Adrenal gland (tissue), 12 donors: ENCODE results near the gene B3GALT6. TPM values are rescaled to one million over a fixed set of nuclear protein-coding genes. Genes with fewer than 3 reads are reported as not detected.

Experiments used
- DNase-seq, 7 donors: peaks; one replicate each; pipeline ENCODE4 v3.0.0-alpha.2; 2019 to 2020
- H3K27ac ChIP-seq, 5 donors: fragments of 200-600 bp; sonication (generic) in 4 of 5; 1 replicate in 3 of 5; 2 replicates in 2 of 5; pipeline versions ENCODE4 v1.5.1 to v1.8.0; 2016 to 2020; ENCODE audit warnings: mild to moderate bottlenecking in 1 of 5
- H3K27me3 ChIP-seq: fragments of 200-600 bp; 2 replicates; pipeline ENCODE4 v1.8.0; 2021
- H3K36me3 ChIP-seq, 2 donors: fragments of 200-600 bp; replicated peaks in 1 of 2; 1 replicate in 1 of 2; 2 replicates in 1 of 2; pipeline versions ENCODE4 v1.5.1 to v1.8.0; 2018 to 2022
- H3K4me1 ChIP-seq, 2 donors: fragments of 200-600 bp; replicated peaks in 1 of 2; 1 replicate in 1 of 2; 2 replicates in 1 of 2; pipeline versions ENCODE4 v1.5.1 to v1.8.0; 2018 to 2021
- H3K4me3 ChIP-seq, 4 donors: fragments of 200-600 bp; sonication (generic) in 3 of 4; one replicate each; pipeline ENCODE4 v1.5.1; 2016 to 2018
- H3K9me3 ChIP-seq, 3 donors: fragments of 200-600 bp; sonication (generic) in 1 of 3; replicated peaks in 1 of 3; 1 replicate in 2 of 3; 2 replicates in 1 of 3; pipeline versions ENCODE4 v1.5.1 to v1.8.0; 2016 to 2021
- POLR2A ChIP-seq, 2 donors: fragments of 450-650 bp; IDR thresholded peaks; one replicate each; pipeline ENCODE4 v1.6.1; 2017; ENCODE audit warnings: antibody characterized with exemption in 2 of 2, mild to moderate bottlenecking in 2 of 2, moderate library complexity in 1 of 2
- WGBS, 4 donors: extraction: QIAGEN DNeasy Blood & Tissue Kit in 2 of 4; methylation state at CpG; one replicate each; pipeline versions ENCODE4 v1.1.5 to v1.1.7; 2013 to 2017; 5-methylcytosine and 5-hydroxymethylcytosine counted together
- intact Hi-C, 2 donors: fragments of 100-400 bp; cut with DNase I; formaldehyde crosslinking; loops; one replicate each; pipeline versions ENCODE4 v1.14.1 to v1.15.0; 2022 to 2023
- polyA plus RNA-seq, 3 donors: library from polyadenylated mRNA; stranded (reverse); fragments of 200-250 nt in 2 of 3; fragments of 350-450 nt in 1 of 3; fragmentation: Illumina TruSeq in 1 of 3; extraction: RNeasy Lipid Tissue Mini Kit (QIAGEN cat#74804) in 1 of 3; gene quantifications; one replicate each; pipeline ENCODE4 v1.2.3, GENCODE V29; 2013 to 2014
- total RNA-seq, 9 donors: library from RNA; depleted of rRNA in 4 of 9; stranded (reverse); fragments of >200 nt in 4 of 9; fragments of 120-200 nt in 1 of 9; fragmentation: NEBNext Ultra II Directional in 1 of 9; extraction: Animal tissue kit (Norgen Biotek cat#: 25700) in 1 of 9; gene quantifications; one replicate each; pipeline versions ENCODE4 v1.1.0 to v1.2.4, GENCODE V29; 2013 to 2023
- TF ChIP-seq, protein P1 (sequence below), 6 experiments: fragments of 450-650 bp in 4 of 6; fragments of 200-600 bp in 2 of 6; sonication (generic) in 1 of 6; IDR thresholded peaks; 1 replicate in 5 of 6; 2 replicates in 1 of 6; pipeline versions ENCODE4 v1.5.1 to v1.8.0; 2016 to 2021; ENCODE audit warnings: antibody characterized with exemption in 6 of 6, mild to moderate bottlenecking in 2 of 6, moderate library complexity in 1 of 6
- donor health status: healthy with polysubstance abuse.
- donor health status: Bipolar disorder and iron deficiency.
- donor health status: DM: yes; HTN: yes; CAD: no.
- donor health status: DM: no; HTN: no; CAD: no.
- donor health status: DM: no; HTN: no; CAD: no.
- donor health status: DM: yes; HTN: yes; CAD: no.

Gene B3GALT6
- total and polyA plus RNA-seq, 12 donors, result 7.2 to 39.4 (median 16.7) TPM

DNA sequence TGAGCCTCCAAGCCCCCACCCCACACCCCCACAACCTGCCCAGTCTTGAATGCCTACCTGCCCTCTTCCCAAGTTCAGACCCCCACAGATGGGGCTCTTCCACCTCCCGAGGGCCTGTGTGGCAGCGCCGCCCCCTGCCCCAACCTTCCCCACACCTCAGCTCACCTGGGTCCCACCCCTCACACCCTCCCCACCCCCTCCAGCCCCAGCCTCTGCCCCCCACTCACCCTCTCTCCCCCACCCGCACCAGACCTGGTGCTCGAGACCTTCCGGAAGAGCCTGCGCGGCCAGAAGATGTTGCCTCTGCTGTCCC, 34.9 kb upstream of the B3GALT6 start:
- intact Hi-C loops, result no loop called here
- WGBS, 4 donors, result 91 to 93% (median 92%) methylated on average over 8 of the region's 8 CpGs; no CpG with 5 or more reads in 1 of the 4 donors
- DNase-seq, result peak in 1 of 7 donors; percentile 4

DNA sequence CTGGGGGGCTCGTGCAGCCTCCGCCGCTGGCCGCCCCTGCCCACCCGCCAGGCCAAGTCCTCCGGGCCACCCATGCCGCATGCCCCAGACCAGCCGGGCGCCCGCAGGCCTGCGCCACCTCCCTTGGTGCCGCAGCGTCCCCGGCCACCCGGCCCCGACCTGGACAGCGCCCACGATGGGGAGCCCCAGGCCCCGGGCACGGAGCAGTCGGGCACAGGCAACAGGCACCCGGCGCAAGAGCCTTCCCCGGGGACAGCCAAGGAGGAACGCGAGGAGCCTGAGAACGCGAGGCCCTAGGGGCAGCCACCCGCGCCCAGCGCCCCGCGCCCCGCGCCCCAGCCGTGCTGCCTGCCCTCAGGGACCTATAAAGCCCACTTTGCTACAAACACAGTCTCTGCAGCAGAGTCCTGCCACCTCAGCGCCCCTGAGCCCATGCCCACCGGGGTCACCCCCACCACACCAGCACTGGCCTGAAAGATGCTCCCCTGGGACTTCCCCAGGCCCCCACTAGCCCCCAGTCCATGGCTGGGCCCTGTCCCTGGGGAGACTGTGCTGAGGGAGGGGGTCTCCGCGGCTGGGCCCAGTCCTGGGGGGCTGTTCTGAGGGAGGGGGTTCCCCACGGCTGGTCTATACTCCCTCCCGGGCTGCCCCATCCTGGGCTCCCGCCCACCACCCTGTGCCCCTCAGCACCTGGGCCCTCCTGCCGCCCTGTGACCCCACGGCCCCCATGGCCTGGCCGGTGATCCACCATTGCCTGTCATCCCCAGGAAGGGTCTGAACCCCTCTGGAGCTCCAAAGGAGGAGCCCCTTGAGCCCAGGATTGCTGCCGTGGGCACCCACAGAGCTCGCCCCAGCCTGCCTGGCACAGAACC, 34.2 kb upstream of the B3GALT6 start:
- peaks cover 0 to 8% (median 0%) of the 10 kb centered on the region in 3 donors for H3K9me3 ChIP-seq
- WGBS, 4 donors, result 87 to 100% (median 91%) methylated on average over 10 to 48 of the region's 48 CpGs
- H3K27ac ChIP-seq, result no peak overlapping the region
- H3K4me3 ChIP-seq, result no peak overlapping the region
- H3K4me1 ChIP-seq, result peaks cover 0 to 8% of the 10 kb centered on the region in 2 donors
- no peaks in the 10 kb centered on the region for H3K36me3 ChIP-seq
- no peak for TF ChIP-seq POLR2A (IDR thresholded peaks at IDR 0.05)
- TF ChIP-seq, protein P1, sequence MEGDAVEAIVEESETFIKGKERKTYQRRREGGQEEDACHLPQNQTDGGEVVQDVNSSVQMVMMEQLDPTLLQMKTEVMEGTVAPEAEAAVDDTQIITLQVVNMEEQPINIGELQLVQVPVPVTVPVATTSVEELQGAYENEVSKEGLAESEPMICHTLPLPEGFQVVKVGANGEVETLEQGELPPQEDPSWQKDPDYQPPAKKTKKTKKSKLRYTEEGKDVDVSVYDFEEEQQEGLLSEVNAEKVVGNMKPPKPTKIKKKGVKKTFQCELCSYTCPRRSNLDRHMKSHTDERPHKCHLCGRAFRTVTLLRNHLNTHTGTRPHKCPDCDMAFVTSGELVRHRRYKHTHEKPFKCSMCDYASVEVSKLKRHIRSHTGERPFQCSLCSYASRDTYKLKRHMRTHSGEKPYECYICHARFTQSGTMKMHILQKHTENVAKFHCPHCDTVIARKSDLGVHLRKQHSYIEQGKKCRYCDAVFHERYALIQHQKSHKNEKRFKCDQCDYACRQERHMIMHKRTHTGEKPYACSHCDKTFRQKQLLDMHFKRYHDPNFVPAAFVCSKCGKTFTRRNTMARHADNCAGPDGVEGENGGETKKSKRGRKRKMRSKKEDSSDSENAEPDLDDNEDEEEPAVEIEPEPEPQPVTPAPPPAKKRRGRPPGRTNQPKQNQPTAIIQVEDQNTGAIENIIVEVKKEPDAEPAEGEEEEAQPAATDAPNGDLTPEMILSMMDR (IDR thresholded peaks at IDR 0.05), result no peak
- peak in 1 of 7 donors; percentile 6 for DNase-seq
- peaks cover 9% of the 10 kb centered on the region for H3K27me3 ChIP-seq
- intact Hi-C loops, result no loop called here

More for the DNA sequence above, 34.9 kb upstream of the B3GALT6 start:
- Histone ChIP-seq H3K9me3 (peaks cover 0 to 8% (median 0%) of the 10 kb centered on the region in 3 donors), H3K27me3 (peaks cover 8% of the 10 kb centered on the region), H3K36me3 (no peaks in the 10 kb centered on the region), H3K4me3 (no peak overlapping the region), H3K27ac (no peak overlapping the region), H3K4me1 (peaks cover 0 to 8% of the 10 kb centered on the region in 2 donors)
- no peak for TF ChIP-seq POLR2A (IDR thresholded peaks at IDR 0.05)
- TF ChIP-seq, protein P1 (IDR thresholded peaks at IDR 0.05), result no peak

DNA sequence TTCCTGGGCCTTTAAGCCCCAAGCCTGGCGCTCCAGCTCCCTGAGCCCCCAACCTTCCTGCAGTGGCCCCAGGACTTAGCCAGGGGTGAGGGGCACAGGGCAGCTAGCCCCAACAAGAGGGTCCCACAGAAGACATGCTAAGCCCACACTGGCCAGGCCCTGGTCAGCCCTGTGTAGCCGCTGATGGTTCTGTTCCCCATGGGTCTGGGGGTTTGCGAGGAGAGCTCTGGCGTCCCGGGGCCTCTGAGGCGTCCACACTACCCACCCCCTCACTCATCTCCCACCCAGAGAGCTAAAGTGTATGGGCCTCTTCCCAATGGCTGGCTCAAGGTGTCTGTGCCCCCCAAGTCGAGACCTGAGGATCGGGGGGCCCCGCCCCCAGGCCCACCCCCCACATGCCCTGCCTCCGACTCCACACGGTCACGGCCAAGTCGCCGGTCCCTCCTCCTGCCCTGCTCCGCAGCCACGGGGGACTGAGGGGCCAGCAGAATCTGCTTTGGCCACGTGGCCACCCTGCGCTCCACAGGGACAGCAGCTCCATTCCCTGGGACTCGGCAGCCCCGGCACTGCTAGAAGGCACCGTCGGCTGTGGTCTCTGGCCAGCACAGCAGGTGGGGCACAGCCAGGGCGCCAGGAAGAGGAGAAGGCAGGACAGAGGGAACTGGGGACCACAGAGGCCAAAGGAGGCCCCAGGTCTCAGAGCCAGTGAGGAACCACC, 33.5 kb upstream of the B3GALT6 start:
- no peaks in the 10 kb centered on the region for H3K36me3 ChIP-seq
- intact Hi-C loops, result no loop called here
- no peak overlapping the region for H3K27ac ChIP-seq
- peaks cover 0 to 8% (median 0%) of the 10 kb centered on the region in 3 donors for H3K9me3 ChIP-seq
- H3K27me3 ChIP-seq, result peaks cover 17% of the 10 kb centered on the region
- no peak overlapping the region for H3K4me3 ChIP-seq
- WGBS, 4 donors, result 79 to 93% (median 86%) methylated on average over 3 to 23 of the region's 23 CpGs
- peaks cover 0 to 8% of the 10 kb centered on the region in 2 donors for H3K4me1 ChIP-seq
- peak in 1 of 7 donors; percentile 5 for DNase-seq
- TF ChIP-seq POLR2A (IDR thresholded peaks at IDR 0.05), result no peak
- TF ChIP-seq, protein P1 (IDR thresholded peaks at IDR 0.05), result no peak
